GM23338 (cell line): ENCODE data around the gene FBXW11. TPM values are rescaled to one million over a fixed set of nuclear protein-coding genes. Genes with fewer than 3 reads are reported as not detected.

Source experiments
- ATAC-seq: fragments of 200-7000 bp; cut with Tn5 transposase; 3 replicates; pipeline ENCODE4 v1.9.1; 2020
- DNase-seq: peaks from one replicate; pipeline ENCODE4 v3.0.0-alpha.2; 2015; ENCODE audit warnings: low spot score
- H2AFZ ChIP-seq: fragments of 200-600 bp; sonication (generic); 2 replicates; pipeline ENCODE4 v1.8.0; 2016; ENCODE audit warnings: antibody characterized with exemption, mild to moderate bottlenecking, moderate library complexity
- H3F3A ChIP-seq: fragments of 200-600 bp; sonication (generic); replicated peaks from 2 replicates; pipeline ENCODE4 v1.8.0; 2017; ENCODE audit warnings: antibody characterized with exemption, mixed run types, low read depth
- H3K27ac ChIP-seq: fragments of 200-600 bp; sonication (generic); 2 replicates; pipeline ENCODE4 v1.6.1; 2016; ENCODE audit warnings: low read depth
- H3K27me3 ChIP-seq: fragments of 200-600 bp; sonication (generic); 2 replicates; pipeline ENCODE4 v1.8.0; 2016; ENCODE audit warnings: mild to moderate bottlenecking, mixed run types, moderate library complexity; ENCODE audit not compliant: insufficient read depth
- H3K36me3 ChIP-seq: fragments of 200-600 bp; sonication (generic); 2 replicates; pipeline ENCODE4 v1.8.0; 2016; ENCODE audit warnings: mild to moderate bottlenecking; ENCODE audit not compliant: insufficient read depth
- H3K4me1 ChIP-seq: fragments of 200-600 bp; sonication (generic); 2 replicates; pipeline ENCODE4 v1.8.0; 2016; ENCODE audit warnings: mild to moderate bottlenecking, moderate library complexity; ENCODE audit not compliant: insufficient read depth
- H3K4me2 ChIP-seq: fragments of 200-600 bp; sonication (generic); 2 replicates; pipeline ENCODE4 v1.7.1; 2017; ENCODE audit warnings: mixed run types
- H3K4me3 ChIP-seq: fragments of 200-600 bp; sonication (generic); 2 replicates; pipeline ENCODE4 v1.6.1; 2016; ENCODE audit warnings: mixed run types
- H3K79me2 ChIP-seq: fragments of 200-600 bp; sonication (generic); replicated peaks from 2 replicates; pipeline ENCODE4 v1.8.0; 2017; ENCODE audit warnings: mild to moderate bottlenecking; ENCODE audit not compliant: insufficient read depth
- H3K9me2 ChIP-seq: fragments of 200-600 bp; sonication (generic); 2 replicates; pipeline ENCODE4 v1.8.0; 2017; ENCODE audit not compliant: insufficient read depth
- H4K20me1 ChIP-seq: fragments of 200-600 bp; sonication (generic); replicated peaks from 2 replicates; pipeline ENCODE4 v1.8.0; 2017; ENCODE audit warnings: mild to moderate bottlenecking; ENCODE audit not compliant: insufficient read depth
- H3K27ac Mint-ChIP-seq: 2 replicates; pipeline ENCODE4 v1.8.0; 2020; ENCODE audit warnings: inconsistent platforms, mild to moderate bottlenecking, moderate library complexity, mixed read lengths
- H3K27me3 Mint-ChIP-seq: 3 replicates; pipeline ENCODE4 v1.8.0; 2022; ENCODE audit warnings: low read depth, mild to moderate bottlenecking, moderate library complexity, mixed read lengths, inconsistent platforms; ENCODE audit not compliant: insufficient read depth, poor library complexity
- H3K36me3 Mint-ChIP-seq: 3 replicates; pipeline ENCODE4 v1.8.0; 2021; ENCODE audit warnings: low read depth, mild to moderate bottlenecking, inconsistent platforms, moderate library complexity, mixed read lengths
- H3K4me1 Mint-ChIP-seq: 3 replicates; pipeline ENCODE4 v1.8.0; 2020; ENCODE audit warnings: mild to moderate bottlenecking, inconsistent platforms, mixed read lengths
- H3K4me3 Mint-ChIP-seq: 3 replicates; pipeline ENCODE4 v1.8.0; 2021; ENCODE audit warnings: moderate library complexity, mild to moderate bottlenecking, inconsistent platforms, mixed read lengths
- H3K9me3 Mint-ChIP-seq: 3 replicates; pipeline ENCODE4 v1.8.0; 2020; ENCODE audit warnings: moderate library complexity, mild to moderate bottlenecking, inconsistent platforms, mixed read lengths
- CREB1 ChIP-seq: fragments of 250-450 bp; sonication (Bioruptor Pico); IDR thresholded peaks from 2 replicates; pipeline ENCODE4 v1.5.0; 2020; ENCODE audit warnings: low read depth, mild to moderate bottlenecking, moderate library complexity
- CTCF ChIP-seq, 2 experiments: fragments of 200-600 bp in 1 of 2; sonication (generic) in 1 of 2; conservative IDR thresholded peaks; 2 replicates each; pipeline versions ENCODE4 v1.5.1 to v1.6.1; 2016 to 2017; ENCODE audit warnings: antibody characterized with exemption in 2 of 2, low read depth in 2 of 2, mild to moderate bottlenecking in 2 of 2, moderate library complexity in 1 of 2
- EZH2 ChIP-seq: fragments of 200-600 bp; sonication (generic); IDR thresholded peaks from one replicate; pipeline ENCODE4 v1.8.0; 2017; ENCODE audit warnings: antibody characterized with exemption, mild to moderate bottlenecking, low read depth; ENCODE audit not compliant: unreplicated experiment
- EZH2phosphoT487 ChIP-seq: fragments of 200-600 bp; sonication (generic); IDR thresholded peaks from one replicate; pipeline ENCODE4 v1.8.1; 2018; ENCODE audit warnings: antibody characterized with exemption; ENCODE audit not compliant: unreplicated experiment
- JUNB ChIP-seq: IDR thresholded peaks from one replicate; pipeline ENCODE4 v1.6.1; 2016; ENCODE audit warnings: antibody characterized with exemption; ENCODE audit not compliant: unreplicated experiment
- NANOG ChIP-seq: IDR thresholded peaks from 2 replicates; pipeline ENCODE4 v1.6.1; 2016; ENCODE audit warnings: antibody characterized with exemption, borderline replicate concordance
- POLR2AphosphoS5 ChIP-seq: IDR thresholded peaks from 2 replicates; pipeline ENCODE4 v1.6.1; 2016; ENCODE audit warnings: antibody characterized with exemption, low read depth
- REST ChIP-seq: IDR thresholded peaks from one replicate; pipeline ENCODE4 v1.6.1; 2018; ENCODE audit warnings: antibody characterized with exemption; ENCODE audit not compliant: unreplicated experiment
- STAT1 ChIP-seq: IDR thresholded peaks from one replicate; pipeline ENCODE4 v1.6.1; 2016; ENCODE audit warnings: antibody characterized with exemption; ENCODE audit not compliant: unreplicated experiment
- ZNF114 ChIP-seq: fragments of 250-450 bp; sonication (Bioruptor Pico); IDR thresholded peaks from 2 replicates; pipeline ENCODE4 v1.5.0; 2020; ENCODE audit warnings: mild to moderate bottlenecking, moderate library complexity
- ZNF331 ChIP-seq: fragments of 250-450 bp; sonication (Bioruptor Pico); IDR thresholded peaks from 2 replicates; pipeline ENCODE4 v1.5.0; 2020; ENCODE audit warnings: low read depth, mild to moderate bottlenecking, moderate library complexity
- polyA plus RNA-seq: library from polyadenylated mRNA; unstranded; fragments of >200 nt; fragmentation: Nextera tagmentation; extraction: Ambion mirVana; gene quantifications from 2 replicates; pipeline ENCODE4 v1.2.1, GENCODE V29; 2016
- total RNA-seq: library from RNA; depleted of rRNA; stranded (reverse); fragments of >200 nt; shearing (Covaris generic); gene quantifications from 2 replicates; pipeline ENCODE4 v1.2.3, GENCODE V29; 2014
- TF ChIP-seq, protein P1 (sequence below): IDR thresholded peaks from 2 replicates; pipeline ENCODE4 v1.6.1; 2016; ENCODE audit warnings: antibody characterized with exemption
- TF ChIP-seq, protein P2 (sequence below): fragments of 250-450 bp; sonication (Bioruptor Pico); IDR thresholded peaks from 2 replicates; pipeline ENCODE4 v1.5.0; 2020; ENCODE audit warnings: mild to moderate bottlenecking, moderate library complexity

Gene FBXW11
- total and polyA plus RNA-seq, 2 experiments from 2014 or later: 45.0 to 88.0 TPM

GRCh38 chr5:172029876-172030275 lies 23.4 kb upstream of the FBXW11 start:
- Histone ChIP-seq H2AFZ (no peak overlapping the region), H3K79me2 (no peaks in the 10 kb centered on the region), H4K20me1 (no peaks in the 10 kb centered on the region), H3F3A (no peaks in the 10 kb centered on the region), H3K4me1 (no peaks in the 10 kb centered on the region; the same call in 1 of the 2 replicates), H3K4me2 (no peak overlapping the region), H3K36me3 (no peaks in the 10 kb centered on the region), H3K27ac (no peak overlapping the region), H3K4me3 (no peak overlapping the region), H3K27me3 (no peaks in the 10 kb centered on the region), H3K9me2 (0 out of 2 replicates have a peak, but pooled peaks cover 5% of the 10 kb centered on the region)
- TF ChIP-seq EZH2phosphoT487: no peak
- TF ChIP-seq EZH2: no peak
- TF ChIP-seq, protein P1, sequence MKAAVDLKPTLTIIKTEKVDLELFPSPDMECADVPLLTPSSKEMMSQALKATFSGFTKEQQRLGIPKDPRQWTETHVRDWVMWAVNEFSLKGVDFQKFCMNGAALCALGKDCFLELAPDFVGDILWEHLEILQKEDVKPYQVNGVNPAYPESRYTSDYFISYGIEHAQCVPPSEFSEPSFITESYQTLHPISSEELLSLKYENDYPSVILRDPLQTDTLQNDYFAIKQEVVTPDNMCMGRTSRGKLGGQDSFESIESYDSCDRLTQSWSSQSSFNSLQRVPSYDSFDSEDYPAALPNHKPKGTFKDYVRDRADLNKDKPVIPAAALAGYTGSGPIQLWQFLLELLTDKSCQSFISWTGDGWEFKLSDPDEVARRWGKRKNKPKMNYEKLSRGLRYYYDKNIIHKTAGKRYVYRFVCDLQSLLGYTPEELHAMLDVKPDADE: no peak
- TF ChIP-seq ZNF114: no peak
- no peak for TF ChIP-seq CTCF (conservative IDR thresholded peaks at IDR 0.05; ENCODE audit: low read depth in 2 of 2)
- TF ChIP-seq JUNB: no peak
- no peak for TF ChIP-seq CREB1 (CRISPR knock-in tag)
- no peak for TF ChIP-seq ZNF331 (CRISPR knock-in tag)
- TF ChIP-seq, protein P2, sequence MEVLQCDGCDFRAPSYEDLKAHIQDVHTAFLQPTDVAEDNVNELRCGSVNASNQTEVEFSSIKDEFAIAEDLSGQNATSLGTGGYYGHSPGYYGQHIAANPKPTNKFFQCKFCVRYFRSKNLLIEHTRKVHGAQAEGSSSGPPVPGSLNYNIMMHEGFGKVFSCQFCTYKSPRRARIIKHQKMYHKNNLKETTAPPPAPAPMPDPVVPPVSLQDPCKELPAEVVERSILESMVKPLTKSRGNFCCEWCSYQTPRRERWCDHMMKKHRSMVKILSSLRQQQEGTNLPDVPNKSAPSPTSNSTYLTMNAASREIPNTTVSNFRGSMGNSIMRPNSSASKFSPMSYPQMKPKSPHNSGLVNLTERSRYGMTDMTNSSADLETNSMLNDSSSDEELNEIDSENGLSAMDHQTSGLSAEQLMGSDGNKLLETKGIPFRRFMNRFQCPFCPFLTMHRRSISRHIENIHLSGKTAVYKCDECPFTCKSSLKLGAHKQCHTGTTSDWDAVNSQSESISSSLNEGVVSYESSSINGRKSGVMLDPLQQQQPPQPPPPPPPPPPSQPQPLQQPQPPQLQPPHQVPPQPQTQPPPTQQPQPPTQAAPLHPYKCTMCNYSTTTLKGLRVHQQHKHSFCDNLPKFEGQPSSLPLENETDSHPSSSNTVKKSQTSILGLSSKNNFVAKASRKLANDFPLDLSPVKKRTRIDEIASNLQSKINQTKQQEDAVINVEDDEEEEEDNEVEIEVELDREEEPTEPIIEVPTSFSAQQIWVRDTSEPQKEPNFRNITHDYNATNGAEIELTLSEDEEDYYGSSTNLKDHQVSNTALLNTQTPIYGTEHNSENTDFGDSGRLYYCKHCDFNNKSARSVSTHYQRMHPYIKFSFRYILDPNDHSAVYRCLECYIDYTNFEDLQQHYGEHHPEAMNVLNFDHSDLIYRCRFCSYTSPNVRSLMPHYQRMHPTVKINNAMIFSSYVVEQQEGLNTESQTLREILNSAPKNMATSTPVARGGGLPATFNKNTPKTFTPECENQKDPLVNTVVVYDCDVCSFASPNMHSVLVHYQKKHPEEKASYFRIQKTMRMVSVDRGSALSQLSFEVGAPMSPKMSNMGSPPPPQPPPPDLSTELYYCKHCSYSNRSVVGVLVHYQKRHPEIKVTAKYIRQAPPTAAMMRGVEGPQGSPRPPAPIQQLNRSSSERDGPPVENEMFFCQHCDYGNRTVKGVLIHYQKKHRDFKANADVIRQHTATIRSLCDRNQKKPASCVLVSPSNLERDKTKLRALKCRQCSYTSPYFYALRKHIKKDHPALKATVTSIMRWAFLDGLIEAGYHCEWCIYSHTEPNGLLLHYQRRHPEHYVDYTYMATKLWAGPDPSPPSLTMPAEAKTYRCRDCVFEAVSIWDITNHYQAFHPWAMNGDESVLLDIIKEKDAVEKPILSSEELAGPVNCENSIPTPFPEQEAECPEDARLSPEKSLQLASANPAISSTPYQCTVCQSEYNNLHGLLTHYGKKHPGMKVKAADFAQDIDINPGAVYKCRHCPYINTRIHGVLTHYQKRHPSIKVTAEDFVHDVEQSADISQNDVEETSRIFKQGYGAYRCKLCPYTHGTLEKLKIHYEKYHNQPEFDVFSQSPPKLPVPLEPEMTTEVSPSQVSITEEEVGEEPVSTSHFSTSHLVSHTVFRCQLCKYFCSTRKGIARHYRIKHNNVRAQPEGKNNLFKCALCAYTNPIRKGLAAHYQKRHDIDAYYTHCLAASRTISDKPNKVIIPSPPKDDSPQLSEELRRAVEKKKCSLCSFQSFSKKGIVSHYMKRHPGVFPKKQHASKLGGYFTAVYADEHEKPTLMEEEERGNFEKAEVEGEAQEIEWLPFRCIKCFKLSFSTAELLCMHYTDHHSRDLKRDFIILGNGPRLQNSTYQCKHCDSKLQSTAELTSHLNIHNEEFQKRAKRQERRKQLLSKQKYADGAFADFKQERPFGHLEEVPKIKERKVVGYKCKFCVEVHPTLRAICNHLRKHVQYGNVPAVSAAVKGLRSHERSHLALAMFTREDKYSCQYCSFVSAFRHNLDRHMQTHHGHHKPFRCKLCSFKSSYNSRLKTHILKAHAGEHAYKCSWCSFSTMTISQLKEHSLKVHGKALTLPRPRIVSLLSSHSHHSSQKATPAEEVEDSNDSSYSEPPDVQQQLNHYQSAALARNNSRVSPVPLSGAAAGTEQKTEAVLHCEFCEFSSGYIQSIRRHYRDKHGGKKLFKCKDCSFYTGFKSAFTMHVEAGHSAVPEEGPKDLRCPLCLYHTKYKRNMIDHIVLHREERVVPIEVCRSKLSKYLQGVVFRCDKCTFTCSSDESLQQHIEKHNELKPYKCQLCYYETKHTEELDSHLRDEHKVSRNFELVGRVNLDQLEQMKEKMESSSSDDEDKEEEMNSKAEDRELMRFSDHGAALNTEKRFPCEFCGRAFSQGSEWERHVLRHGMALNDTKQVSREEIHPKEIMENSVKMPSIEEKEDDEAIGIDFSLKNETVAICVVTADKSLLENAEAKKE: no peak
- no peak for TF ChIP-seq STAT1
- no peak for TF ChIP-seq POLR2AphosphoS5
- no peak for TF ChIP-seq NANOG
- no peak for TF ChIP-seq REST
- H3K4me1 Mint-ChIP-seq: no peaks in the 10 kb centered on the region; the same call in 2 of the 3 replicates
- H3K27ac Mint-ChIP-seq: no peak overlapping the region
- ATAC-seq: no peak
- H3K36me3 Mint-ChIP-seq: peaks cover 18% of the 10 kb centered on the region
- no peak overlapping the region for H3K4me3 Mint-ChIP-seq
- DNase-seq: no peak
- peaks cover 26% of the 10 kb centered on the region for H3K9me3 Mint-ChIP-seq
- H3K27me3 Mint-ChIP-seq: no peaks in the 10 kb centered on the region
